Mucosa of descending colon (tissue), 3 donors: ENCODE results near the gene BBX. TPM values are rescaled to one million over a fixed set of nuclear protein-coding genes. Genes with fewer than 3 reads are reported as not detected.
A peak's percentile ranks its signal among the peaks of the same experiment; 100 is the strongest.

Experiments used
- ATAC-seq: fragments of 200-7000 bp; cut with Tn5 transposase; one replicate; pipeline ENCODE4 v1.9.1; 2020; ENCODE audit warnings: mild to moderate bottlenecking, moderate library complexity
- DNase-seq, 3 donors: peaks; one replicate each; pipeline ENCODE4 v3.0.0-alpha.2; 2020
- H3K36me3 ChIP-seq: fragments of 200-600 bp; one replicate; pipeline ENCODE4 v1.8.0; 2021; ENCODE audit warnings: low read depth, mild to moderate bottlenecking
- H3K4me1 ChIP-seq: fragments of 200-600 bp; one replicate; pipeline ENCODE4 v1.8.0; 2021; ENCODE audit warnings: low read depth, mild to moderate bottlenecking
- H3K4me3 ChIP-seq: fragments of 200-600 bp; one replicate; pipeline ENCODE4 v1.8.0; 2021; ENCODE audit warnings: mild to moderate bottlenecking
- H3K9me3 ChIP-seq: fragments of 200-600 bp; one replicate; pipeline ENCODE4 v1.8.0; 2021; ENCODE audit warnings: mild to moderate bottlenecking
- CTCF ChIP-seq: fragments of 200-600 bp; IDR thresholded peaks from one replicate; pipeline ENCODE4 v1.8.0; 2022; ENCODE audit warnings: antibody characterized with exemption, mild to moderate bottlenecking
- intact Hi-C, 2 donors: fragments of 100-400 bp; cut with DNase I in 1 of 2; cut with micrococcal nuclease in 1 of 2; formaldehyde crosslinking; loops; one replicate each; pipeline versions ENCODE4 v1.11.0 to v1.11.1; 2022; cut with DNase I, micrococcal nuclease
- total RNA-seq, 3 donors: library from RNA; stranded (reverse); fragmentation: NEBNext Ultra II Directional in 2 of 3; extraction: Animal tissue kit (Norgen Biotek cat#: 25700) in 2 of 3; gene quantifications; one replicate each; pipeline versions ENCODE4 v1.2.1 to v1.2.4, GENCODE V29; 2021 to 2023
- donor health status: DM: no; HTN: no; CAD: no; lungs with moderate emphysema.
- donor health status: DM: no; HTN: no; CAD: no.
- donor health status: DM: no; HTN: yes; CAD: no.

BBX gene
- total RNA-seq, 3 donors from 2014 or later, result 24.4 to 69.9 (median 26.0) TPM

GRCh38 chr3:107810171-107811071 lies 287.7 kb downstream of the BBX start:
- no peak overlapping the region for H3K4me3 ChIP-seq
- ATAC-seq (peak; percentile 68), DNase-seq (no peak)
- no peaks in the 10 kb centered on the region for H3K4me1 ChIP-seq
- intact Hi-C loops, result no loop called here
- H3K36me3 ChIP-seq, result no peaks in the 10 kb centered on the region
- no peak for TF ChIP-seq CTCF
- no peaks in the 10 kb centered on the region for H3K9me3 ChIP-seq

GRCh38 chr3:107813026-107813425 lies 290.3 kb downstream of the BBX start:
- intact Hi-C loops, result no loop called here
- Histone ChIP-seq H3K9me3 (no peaks in the 10 kb centered on the region), H3K36me3 (no peaks in the 10 kb centered on the region), H3K4me1 (no peaks in the 10 kb centered on the region), H3K4me3 (no peak overlapping the region)
- ATAC-seq (no peak), DNase-seq (no peak)
- TF ChIP-seq CTCF, result no peak

GRCh38 chr3:107816107-107816506 lies 293.3 kb downstream of the BBX start:
- no peak for DNase-seq
- no peak overlapping the region for H3K4me3 ChIP-seq
- intact Hi-C loops, result no loop called here
- no peak for TF ChIP-seq CTCF
- H3K9me3 ChIP-seq, result no peaks in the 10 kb centered on the region
- ATAC-seq, result no peak
- no peaks in the 10 kb centered on the region for H3K4me1 ChIP-seq
- H3K36me3 ChIP-seq, result no peaks in the 10 kb centered on the region

GRCh38 chr3:107817076-107817475 lies 294.3 kb downstream of the BBX start:
- ATAC-seq, result no peak
- intact Hi-C loops, result no loop called here
- no peak for TF ChIP-seq CTCF

GRCh38 chr3:107818025-107818424 lies 295.3 kb downstream of the BBX start:
- ATAC-seq (no peak), DNase-seq (no peak)
- TF ChIP-seq CTCF, result no peak
- Histone ChIP-seq H3K36me3 (no peaks in the 10 kb centered on the region), H3K9me3 (no peaks in the 10 kb centered on the region), H3K4me1 (no peaks in the 10 kb centered on the region), H3K4me3 (no peak overlapping the region)
- intact Hi-C loops, result no loop called here

More at GRCh38 chr3:107817076-107817475, 294.3 kb downstream of the BBX start:
- DNase-seq, result no peak
- Histone ChIP-seq H3K9me3 (no peaks in the 10 kb centered on the region), H3K36me3 (no peaks in the 10 kb centered on the region), H3K4me3 (no peak overlapping the region), H3K4me1 (no peaks in the 10 kb centered on the region)
